Esophagus squamous epithelium (tissue), 4 donors: ENCODE measurements around the gene ZAR1.

Experiments
- POLR2A ChIP-seq, 4 donors: fragments of 450-650 bp; IDR thresholded peaks; one replicate each; pipeline ENCODE4 v1.6.1; 2017; ENCODE audit warnings: antibody characterized with exemption in 4 of 4, mild to moderate bottlenecking in 4 of 4, moderate library complexity in 3 of 4
- TF ChIP-seq, protein P1 (sequence below), 6 experiments: fragments of 450-650 bp in 4 of 6; fragments of 200-600 bp in 2 of 6; sonication (generic) in 2 of 6; IDR thresholded peaks; one replicate each; pipeline ENCODE4 v1.5.1; 2016 to 2019; ENCODE audit warnings: antibody characterized with exemption in 6 of 6, mild to moderate bottlenecking in 4 of 6, moderate library complexity in 4 of 6

DNA sequence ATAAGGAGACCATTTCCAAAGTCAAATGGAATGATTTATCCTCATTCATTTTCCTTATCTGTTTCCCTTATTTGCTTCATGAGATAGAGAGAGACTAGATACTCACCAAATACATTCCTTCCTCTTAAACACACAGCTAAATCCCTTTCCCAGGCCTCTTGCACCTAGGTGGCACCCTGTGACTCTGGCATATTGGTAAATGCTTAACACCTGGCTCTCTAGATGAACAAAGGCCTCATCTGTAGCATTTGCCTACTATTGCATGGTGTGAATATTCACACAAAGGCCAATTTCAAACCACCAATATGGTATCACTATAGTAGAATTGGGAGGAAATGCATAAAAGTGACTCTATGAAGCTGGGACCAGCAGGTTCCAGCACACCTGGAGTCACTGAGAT lies 29.1 kb upstream of the ZAR1 start:
- TF ChIP-seq POLR2A (IDR thresholded peaks at IDR 0.05): no peak
- TF ChIP-seq, protein P1, sequence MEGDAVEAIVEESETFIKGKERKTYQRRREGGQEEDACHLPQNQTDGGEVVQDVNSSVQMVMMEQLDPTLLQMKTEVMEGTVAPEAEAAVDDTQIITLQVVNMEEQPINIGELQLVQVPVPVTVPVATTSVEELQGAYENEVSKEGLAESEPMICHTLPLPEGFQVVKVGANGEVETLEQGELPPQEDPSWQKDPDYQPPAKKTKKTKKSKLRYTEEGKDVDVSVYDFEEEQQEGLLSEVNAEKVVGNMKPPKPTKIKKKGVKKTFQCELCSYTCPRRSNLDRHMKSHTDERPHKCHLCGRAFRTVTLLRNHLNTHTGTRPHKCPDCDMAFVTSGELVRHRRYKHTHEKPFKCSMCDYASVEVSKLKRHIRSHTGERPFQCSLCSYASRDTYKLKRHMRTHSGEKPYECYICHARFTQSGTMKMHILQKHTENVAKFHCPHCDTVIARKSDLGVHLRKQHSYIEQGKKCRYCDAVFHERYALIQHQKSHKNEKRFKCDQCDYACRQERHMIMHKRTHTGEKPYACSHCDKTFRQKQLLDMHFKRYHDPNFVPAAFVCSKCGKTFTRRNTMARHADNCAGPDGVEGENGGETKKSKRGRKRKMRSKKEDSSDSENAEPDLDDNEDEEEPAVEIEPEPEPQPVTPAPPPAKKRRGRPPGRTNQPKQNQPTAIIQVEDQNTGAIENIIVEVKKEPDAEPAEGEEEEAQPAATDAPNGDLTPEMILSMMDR (IDR thresholded peaks at IDR 0.05): no peak
